ENCODE measurements around the gene SMAD6.

Gene SMAD6

GRCh38 chr15:66831289-66831688 lies 129.3 kb downstream of the SMAD6 start:
- Mint-ChIP-seq H3K4me1 (peaks cover 16% of the 10 kb centered on the region), H3K9me3 (no peaks in the 10 kb centered on the region), H3K27ac (no peak overlapping the region), H3K27me3 (ENCODE audit: low read depth, poor library complexity) (peaks cover 10% of the 10 kb centered on the region), H3K36me3 (ENCODE audit: low read depth) (no peaks in the 10 kb centered on the region), H3K4me3 (no peak overlapping the region)
- TF ChIP-seq, protein P1, sequence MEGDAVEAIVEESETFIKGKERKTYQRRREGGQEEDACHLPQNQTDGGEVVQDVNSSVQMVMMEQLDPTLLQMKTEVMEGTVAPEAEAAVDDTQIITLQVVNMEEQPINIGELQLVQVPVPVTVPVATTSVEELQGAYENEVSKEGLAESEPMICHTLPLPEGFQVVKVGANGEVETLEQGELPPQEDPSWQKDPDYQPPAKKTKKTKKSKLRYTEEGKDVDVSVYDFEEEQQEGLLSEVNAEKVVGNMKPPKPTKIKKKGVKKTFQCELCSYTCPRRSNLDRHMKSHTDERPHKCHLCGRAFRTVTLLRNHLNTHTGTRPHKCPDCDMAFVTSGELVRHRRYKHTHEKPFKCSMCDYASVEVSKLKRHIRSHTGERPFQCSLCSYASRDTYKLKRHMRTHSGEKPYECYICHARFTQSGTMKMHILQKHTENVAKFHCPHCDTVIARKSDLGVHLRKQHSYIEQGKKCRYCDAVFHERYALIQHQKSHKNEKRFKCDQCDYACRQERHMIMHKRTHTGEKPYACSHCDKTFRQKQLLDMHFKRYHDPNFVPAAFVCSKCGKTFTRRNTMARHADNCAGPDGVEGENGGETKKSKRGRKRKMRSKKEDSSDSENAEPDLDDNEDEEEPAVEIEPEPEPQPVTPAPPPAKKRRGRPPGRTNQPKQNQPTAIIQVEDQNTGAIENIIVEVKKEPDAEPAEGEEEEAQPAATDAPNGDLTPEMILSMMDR (IDR thresholded peaks at IDR 0.05) = no peak
- no peak for DNase-seq

GRCh38 chr15:66831801-66832390 lies 129.9 kb downstream of the SMAD6 start:
- Mint-ChIP-seq H3K27me3 (ENCODE audit: low read depth, poor library complexity) (peaks cover 10% of the 10 kb centered on the region), H3K4me1 (peaks cover 14% of the 10 kb centered on the region), H3K4me3 (no peak overlapping the region), H3K36me3 (ENCODE audit: low read depth) (no peaks in the 10 kb centered on the region), H3K9me3 (no peaks in the 10 kb centered on the region), H3K27ac (no peak overlapping the region)
- TF ChIP-seq, protein P1 (IDR thresholded peaks at IDR 0.05) = no peak
- no peak for DNase-seq
